Spleen (tissue), 11 donors: ENCODE results near the gene SKOR1. TPM values are rescaled to one million over a fixed set of nuclear protein-coding genes. Genes with fewer than 3 reads are reported as not detected.
A peak's percentile ranks its signal among the peaks of the same experiment; 100 is the strongest.

Experiments used
- DNase-seq: peaks from one replicate; pipeline ENCODE4 v3.0.0-alpha.2; 2020
- H3K27ac ChIP-seq, 8 donors: fragments of 200-600 bp; sonication (generic) in 7 of 8; 1 replicate in 4 of 8; 2 replicates in 4 of 8; pipeline versions ENCODE4 v1.5.0 to v1.8.0; 2016 to 2021; ENCODE audit warnings: inconsistent platforms in 4 of 8, mild to moderate bottlenecking in 4 of 8, moderate library complexity in 1 of 8
- H3K27me3 ChIP-seq, 7 donors: fragments of 200-600 bp; sonication (generic) in 6 of 7; replicated peaks in 1 of 7; 1 replicate in 4 of 7; 2 replicates in 3 of 7; pipeline versions ENCODE4 v1.5.0 to v1.8.0; 2016 to 2021; ENCODE audit warnings: inconsistent platforms in 3 of 7, mild to moderate bottlenecking in 1 of 7
- H3K36me3 ChIP-seq, 6 donors: fragments of 200-600 bp; sonication (generic) in 5 of 6; 1 replicate in 4 of 6; 2 replicates in 2 of 6; pipeline versions ENCODE4 v1.5.0 to v1.8.0; 2016 to 2021; ENCODE audit warnings: inconsistent platforms in 2 of 6
- H3K4me1 ChIP-seq, 6 donors: fragments of 200-600 bp; sonication (generic) in 5 of 6; 1 replicate in 3 of 6; 2 replicates in 3 of 6; pipeline versions ENCODE4 v1.5.0 to v1.8.0; 2016 to 2021; ENCODE audit warnings: inconsistent platforms in 3 of 6
- H3K4me3 ChIP-seq, 8 donors: fragments of 200-600 bp; sonication (generic) in 7 of 8; 1 replicate in 4 of 8; 2 replicates in 4 of 8; pipeline versions ENCODE4 v1.5.0 to v1.8.0; 2016 to 2021; ENCODE audit warnings: inconsistent platforms in 4 of 8, mild to moderate bottlenecking in 4 of 8, moderate library complexity in 2 of 8
- H3K9me3 ChIP-seq, 8 donors: fragments of 200-600 bp; sonication (generic) in 7 of 8; 1 replicate in 4 of 8; 2 replicates in 4 of 8; pipeline versions ENCODE4 v1.5.0 to v1.8.0; 2016 to 2021; ENCODE audit warnings: inconsistent platforms in 4 of 8
- POLR2A ChIP-seq, 3 donors: fragments of 450-650 bp; IDR thresholded peaks; one replicate each; pipeline ENCODE4 v1.5.1; 2017; ENCODE audit warnings: antibody characterized with exemption in 3 of 3, mild to moderate bottlenecking in 1 of 3
- POLR2AphosphoS5 ChIP-seq, 3 donors: sonication (generic); formaldehyde crosslinking; IDR thresholded peaks; one replicate each; pipeline ENCODE4 v1.5.1; 2017; ENCODE audit warnings: antibody characterized with exemption in 3 of 3
- WGBS, 5 donors: extraction: QIAGEN DNeasy Blood & Tissue Kit in 3 of 5; methylation state at CpG; one replicate each; pipeline versions ENCODE4 v1.1.5 to v1.1.7; 2013 to 2018; 5-methylcytosine and 5-hydroxymethylcytosine counted together
- intact Hi-C: fragments of 100-400 bp; cut with DNase I; formaldehyde crosslinking; loops from one replicate; pipeline ENCODE4 v1.15.0; 2023; ENCODE audit warnings: low total_unique reads
- polyA plus RNA-seq, 3 donors: library from polyadenylated mRNA; stranded (reverse); fragments of 200-250 nt; gene quantifications; one replicate each; pipeline ENCODE4 v1.2.1, GENCODE V29; 2013
- total RNA-seq, 7 donors: library from RNA; depleted of rRNA in 3 of 7; stranded (reverse); fragments of >200 nt in 3 of 7; fragmentation: NEBNext Ultra II Directional in 4 of 7; extraction: Animal tissue kit (Norgen Biotek cat#: 25700) in 4 of 7; gene quantifications; one replicate each; pipeline versions ENCODE4 v1.1.0 to v1.2.1, GENCODE V29; 2016 to 2021
- TF ChIP-seq, protein P1 (sequence below), 11 experiments: fragments of 200-600 bp in 7 of 11; fragments of 450-650 bp in 4 of 11; sonication (generic) in 4 of 11; IDR thresholded peaks in 8 of 11; conservative IDR thresholded peaks in 3 of 11; 1 replicate in 7 of 11; 2 replicates in 4 of 11; pipeline versions ENCODE4 v1.4.0 to v1.8.0; 2016 to 2021; ENCODE audit warnings: antibody characterized with exemption in 11 of 11, inconsistent platforms in 4 of 11, mild to moderate bottlenecking in 1 of 11
- donor health status: healthy with polysubstance abuse.
- donor health status: DM: no; HTN: no; CAD: no; lungs with moderate emphysema.
- donor health status: DM: no; HTN: no; CAD: no.
- donor health status: Bipolar disorder and iron deficiency.
- donor health status: healthy.
- donor health status: DM: no; HTN: no; CAD: no.
- donor health status: DM: yes; HTN: yes; CAD: no.

Gene SKOR1
- total and polyA plus RNA-seq, 10 donors, result 0.06 to 1.1 (median 0.37) TPM

DNA sequence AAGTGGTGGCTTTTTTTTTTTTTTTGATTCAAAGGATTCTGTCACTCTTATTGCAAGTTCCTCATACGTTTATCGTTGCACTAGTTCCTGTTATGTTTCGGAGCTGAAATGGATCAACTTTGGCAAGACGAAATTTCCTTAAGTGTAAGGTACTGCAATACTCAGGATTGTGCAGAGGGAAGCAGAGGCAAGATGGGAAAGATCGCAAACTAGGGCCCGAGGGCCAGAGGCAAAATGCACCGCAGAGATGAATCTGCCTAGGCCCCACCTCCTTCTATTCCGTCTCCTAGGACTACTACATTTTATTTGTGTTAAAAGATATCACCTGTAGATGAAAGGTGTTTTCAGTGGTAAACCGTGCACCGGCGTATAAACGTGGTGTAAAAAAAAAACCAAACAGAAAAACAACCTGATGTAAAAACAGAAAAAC, 14.2 kb downstream of the SKOR1 start:
- TF ChIP-seq, protein P1, sequence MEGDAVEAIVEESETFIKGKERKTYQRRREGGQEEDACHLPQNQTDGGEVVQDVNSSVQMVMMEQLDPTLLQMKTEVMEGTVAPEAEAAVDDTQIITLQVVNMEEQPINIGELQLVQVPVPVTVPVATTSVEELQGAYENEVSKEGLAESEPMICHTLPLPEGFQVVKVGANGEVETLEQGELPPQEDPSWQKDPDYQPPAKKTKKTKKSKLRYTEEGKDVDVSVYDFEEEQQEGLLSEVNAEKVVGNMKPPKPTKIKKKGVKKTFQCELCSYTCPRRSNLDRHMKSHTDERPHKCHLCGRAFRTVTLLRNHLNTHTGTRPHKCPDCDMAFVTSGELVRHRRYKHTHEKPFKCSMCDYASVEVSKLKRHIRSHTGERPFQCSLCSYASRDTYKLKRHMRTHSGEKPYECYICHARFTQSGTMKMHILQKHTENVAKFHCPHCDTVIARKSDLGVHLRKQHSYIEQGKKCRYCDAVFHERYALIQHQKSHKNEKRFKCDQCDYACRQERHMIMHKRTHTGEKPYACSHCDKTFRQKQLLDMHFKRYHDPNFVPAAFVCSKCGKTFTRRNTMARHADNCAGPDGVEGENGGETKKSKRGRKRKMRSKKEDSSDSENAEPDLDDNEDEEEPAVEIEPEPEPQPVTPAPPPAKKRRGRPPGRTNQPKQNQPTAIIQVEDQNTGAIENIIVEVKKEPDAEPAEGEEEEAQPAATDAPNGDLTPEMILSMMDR (IDR thresholded peaks at IDR 0.05 in 8 of 11, conservative IDR thresholded peaks at IDR 0.05 in 3 of 11), result no peak
- intact Hi-C loops, result loop anchor here (5.0 kb wide), 1 partner anchor 317 kb away; the partner anchor contains the start of gene C15orf61
- peak; percentile 73 for DNase-seq
- H3K36me3 ChIP-seq, result no peaks in the 10 kb centered on the region
- H3K4me1 ChIP-seq, result peaks cover 8 to 90% (median 52%) of the 10 kb centered on the region in 6 donors
- 0 to 1% (median 1%) methylated on average over 12 of the region's 12 CpGs for WGBS, 5 donors
- H3K27me3 ChIP-seq, result peaks cover 4 to 27% (median 17%) of the 10 kb centered on the region in 7 donors
- H3K27ac ChIP-seq, result peak overlapping the region; percentile 90 to 99 (median 98)
- H3K4me3 ChIP-seq, result peak overlapping the region; percentile 41 to 90 (median 72)
- no peaks in the 10 kb centered on the region for H3K9me3 ChIP-seq

DNA sequence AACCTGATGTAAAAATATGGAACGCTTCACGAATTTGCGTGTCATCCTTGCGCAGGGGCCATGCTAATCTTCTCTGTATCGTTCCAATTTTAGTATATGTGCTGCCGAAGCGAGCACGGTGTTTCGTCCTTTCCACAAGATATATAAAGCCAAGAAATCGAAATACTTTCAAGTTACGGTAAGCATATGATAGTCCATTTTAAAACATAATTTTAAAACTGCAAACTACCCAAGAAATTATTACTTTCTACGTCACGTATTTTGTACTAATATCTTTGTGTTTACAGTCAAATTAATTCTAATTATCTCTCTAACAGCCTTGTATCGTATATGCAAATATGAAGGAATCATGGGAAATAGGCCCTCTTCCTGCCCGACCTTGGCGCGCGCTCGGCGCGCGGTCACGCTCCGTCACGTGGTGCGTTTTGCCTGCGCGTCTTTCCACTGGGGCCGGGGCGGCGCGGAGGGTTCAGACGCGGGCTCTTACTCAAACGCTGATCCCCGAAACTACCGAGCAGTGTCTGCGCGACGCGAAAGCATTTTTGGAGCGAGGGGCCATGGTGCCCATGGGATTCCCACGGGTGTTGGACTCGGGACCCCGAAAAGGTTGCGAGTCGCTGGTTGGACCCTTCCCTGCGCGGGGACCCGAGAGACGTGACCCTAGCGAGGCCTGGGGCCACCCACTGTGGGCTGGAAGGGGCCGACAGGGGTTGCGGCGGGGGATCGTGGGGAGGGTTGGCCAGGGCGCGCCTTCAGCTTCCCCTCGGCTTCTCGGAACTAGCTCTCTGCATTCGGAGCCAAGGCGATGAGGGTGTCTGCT, 14.8 kb downstream of the SKOR1 start, which contains the start of gene RNU6-1:
RNU6-1 (minus strand) TSS at position 117 of the 820 bp plus-strand sequence.
- 0 to 1% (median 0%) methylated on average over 40 to 62 of the region's 62 CpGs for WGBS, 5 donors
- H3K9me3 ChIP-seq, result no peaks in the 10 kb centered on the region
- intact Hi-C loops, result loop anchor here (5.0 kb wide), 1 partner anchor 318 kb away; the partner anchor contains the start of gene C15orf61
- peak within 1 kb of the TSS; percentile 60 to 90 (median 75) for H3K4me3 ChIP-seq
- no peaks in the 10 kb centered on the region for H3K36me3 ChIP-seq
- H3K27ac ChIP-seq, result peak within 1 kb of the TSS; percentile 90 to 99 (median 98)
- peaks cover 5 to 84% (median 46%) of the 10 kb centered on the region in 6 donors for H3K4me1 ChIP-seq
- peaks cover 0 to 21% (median 11%) of the 10 kb centered on the region in 7 donors for H3K27me3 ChIP-seq
- TF ChIP-seq POLR2AphosphoS5 (IDR thresholded peaks at IDR 0.05) (peak; percentile 94 to 98 (median 98)), POLR2A (IDR thresholded peaks at IDR 0.05) (peak in 2 of 3 donors; percentile 82)
- TF ChIP-seq, protein P1 (IDR thresholded peaks at IDR 0.05 in 8 of 11, conservative IDR thresholded peaks at IDR 0.05 in 3 of 11), result peak in 1 of 11 experiments; percentile 8
- peak; percentile 98 for DNase-seq

DNA sequence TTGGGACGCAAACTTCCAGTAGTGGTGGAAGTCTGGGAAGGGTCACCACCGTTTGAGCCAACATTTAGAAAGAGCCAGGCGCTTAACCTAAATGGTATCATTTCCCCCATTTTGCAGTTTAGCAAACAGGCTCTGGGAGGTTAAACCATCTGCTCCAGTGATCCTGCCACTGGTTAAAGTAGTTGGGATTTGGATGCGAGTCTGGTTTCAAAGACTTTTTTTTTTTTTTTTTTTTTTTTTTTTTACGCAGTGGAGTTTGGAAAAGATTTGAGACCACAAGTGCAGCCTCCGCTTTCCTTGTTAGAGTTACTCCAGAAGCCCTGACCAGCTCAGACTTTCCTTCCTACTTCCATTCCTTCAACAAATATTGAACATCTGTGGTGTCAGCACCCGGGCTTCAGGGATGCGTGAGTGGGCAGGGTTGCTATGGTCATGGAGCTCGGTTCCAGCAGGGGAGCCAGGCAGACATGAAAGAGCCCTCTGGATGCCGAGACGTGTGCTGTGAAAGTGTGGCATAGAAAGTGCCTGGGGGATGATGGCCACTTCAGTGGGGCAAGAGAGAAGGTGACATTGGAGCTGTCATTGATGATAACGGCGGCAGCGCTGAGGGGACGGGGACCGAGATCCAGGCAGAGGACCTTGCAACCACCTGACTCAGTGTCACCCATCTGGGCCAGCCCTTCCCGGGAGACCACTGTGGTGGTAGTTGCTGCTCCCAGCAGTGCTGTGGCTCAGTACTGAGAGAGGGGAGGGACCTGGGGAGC, 15.6 kb downstream of the SKOR1 start:
- Histone ChIP-seq H3K36me3 (no peaks in the 10 kb centered on the region), H3K4me1 (peaks cover 5 to 76% (median 38%) of the 10 kb centered on the region in 6 donors), H3K9me3 (no peaks in the 10 kb centered on the region), H3K27me3 (peaks cover 0 to 13% (median 3%) of the 10 kb centered on the region in 7 donors), H3K4me3 (peak overlapping the region; percentile 60 to 90 (median 75)), H3K27ac (peak overlapping the region; percentile 90 to 99 (median 98))
- WGBS, 5 donors, result 6 to 21% (median 15%) methylated on average over 16 to 17 of the region's 17 CpGs
- DNase-seq, result peak; percentile 84
- intact Hi-C loops, result no loop called here
- TF ChIP-seq, protein P1 (IDR thresholded peaks at IDR 0.05 in 8 of 11, conservative IDR thresholded peaks at IDR 0.05 in 3 of 11), result no peak
- TF ChIP-seq POLR2AphosphoS5 (IDR thresholded peaks at IDR 0.05) (peak in 1 of 3 donors; percentile 13), POLR2A (IDR thresholded peaks at IDR 0.05) (no peak)
